HL-60 (cell line): ENCODE results near the gene ASS1.

ENCODE experiments used
- DNase-seq, 2 experiments: peaks; one replicate each; pipeline ENCODE4 v3.0.0-alpha.2; 2010 to 2020; ENCODE audit warnings: low read depth in 1 of 2, low spot score in 1 of 2
- H3K27ac ChIP-seq: fragments of 250-450 bp; sonication (Bioruptor Pico); replicated peaks from 2 replicates; pipeline ENCODE4 v1.5.1; 2020; ENCODE audit warnings: mild to moderate bottlenecking, moderate library complexity
- H3K27me3 ChIP-seq: fragments of 250-450 bp; sonication (Bioruptor Pico); 2 replicates; pipeline ENCODE4 v1.5.1; 2021; ENCODE audit warnings: mild to moderate bottlenecking, moderate library complexity; ENCODE audit not compliant: insufficient read depth, poor library complexity, severe bottlenecking
- H3K4me3 ChIP-seq: replicated peaks from 2 replicates; pipeline ENCODE4 v1.5.1; 2011; ENCODE audit warnings: mild to moderate bottlenecking, control low read depth, low read length; ENCODE audit not compliant: insufficient read depth
- CTCF ChIP-seq: IDR thresholded peaks from one replicate; pipeline ENCODE4 v1.5.1; 2011; ENCODE audit warnings: low read length, control low read depth, inconsistent platforms; ENCODE audit not compliant: insufficient read depth
- GABPA ChIP-seq: IDR thresholded peaks from 2 replicates; pipeline ENCODE4 v1.6.1; 2012; ENCODE audit warnings: low read depth
- POLR2AphosphoS5 ChIP-seq: IDR thresholded peaks from 2 replicates; pipeline ENCODE4 v1.6.1; 2012; ENCODE audit warnings: low read depth
- REST ChIP-seq: IDR thresholded peaks from 2 replicates; pipeline ENCODE4 v1.6.1; 2012; ENCODE audit warnings: low read depth; ENCODE audit not compliant: insufficient replicate concordance
- SPI1 ChIP-seq: IDR thresholded peaks from 2 replicates; pipeline ENCODE4 v1.6.1; 2012; ENCODE audit warnings: low read depth, mild to moderate bottlenecking, borderline replicate concordance

The ASS1 gene

GRCh38 chr9:130451004-130451390 lies 6.2 kb downstream of the ASS1 start:
- TF ChIP-seq REST = no peak
- no peak for TF ChIP-seq SPI1
- TF ChIP-seq GABPA = no peak
- TF ChIP-seq CTCF = no peak
- TF ChIP-seq POLR2AphosphoS5 = no peak; the same call in 1 of the 2 replicates
- no peaks in the 10 kb centered on the region for H3K27me3 ChIP-seq
- H3K27ac ChIP-seq = no peak overlapping the region
- H3K4me3 ChIP-seq = no peak overlapping the region
- DNase-seq = no peak

- H3K4me3 ChIP-seq = no peak overlapping the region
- H3K27ac ChIP-seq = no peak overlapping the region
- no peaks in the 10 kb centered on the region for H3K27me3 ChIP-seq
- DNase-seq = no peak
- TF ChIP-seq REST (no peak), SPI1 (no peak), POLR2AphosphoS5 (no peak), CTCF (peak; percentile 31), GABPA (no peak)
Measured at GRCh38 chr9:130451509-130452388, 7.0 kb downstream of the ASS1 start.

- H3K4me3 ChIP-seq = no peak overlapping the region
- H3K27ac ChIP-seq = no peak overlapping the region
- no peak for DNase-seq
- no peaks in the 10 kb centered on the region for H3K27me3 ChIP-seq
- TF ChIP-seq CTCF = no peak
- TF ChIP-seq SPI1 = no peak
Measured at GRCh38 chr9:130452835-130453234, 8.1 kb downstream of the ASS1 start.

- no peaks in the 10 kb centered on the region for H3K27me3 ChIP-seq
- H3K4me3 ChIP-seq = no peak overlapping the region
- no peak for TF ChIP-seq CTCF
- no peak for DNase-seq
- no peak overlapping the region for H3K27ac ChIP-seq
Measured at GRCh38 chr9:130453487-130453886, 8.7 kb downstream of the ASS1 start.
